SK-N-SH (cell line): Measurements from ENCODE around the gene CRTC1. TPM values are rescaled to one million over a fixed set of nuclear protein-coding genes. Genes with fewer than 3 reads are reported as not detected.

Experiments
- CTCF ChIA-PET: fragments of 300-600, 350-600 bp; formaldehyde crosslinking; extraction: SDS; loops from one replicate; lab custom pipeline; 2021; lab: Yijun Ruan, JAX
- POLR2A ChIA-PET: fragments of 350-600 bp; sonication (Branson Sonifier 250); formaldehyde crosslinking; extraction: SDS; loops from one replicate; lab custom pipeline; 2020; ENCODE audit warnings: antibody characterized with exemption, inconsistent platforms; lab: Yijun Ruan, JAX
- DNase-seq: peaks from one replicate; pipeline ENCODE4 v3.0.0; 2012
- H2AFZ ChIP-seq: fragments of 200-600 bp; sonication (generic); 2 replicates; pipeline ENCODE4 v1.8.1; 2016; ENCODE audit warnings: antibody characterized with exemption, mild to moderate bottlenecking, low read depth
- H3F3A ChIP-seq: fragments of 200-600 bp; sonication (generic); replicated peaks from 2 replicates; pipeline ENCODE3; 2016; ENCODE audit warnings: antibody characterized with exemption, mild to moderate bottlenecking; ENCODE audit not compliant: insufficient read depth
- H3K27ac ChIP-seq, 2 experiments: fragments of 200-500 bp in 1 of 2; fragments of 200-600 bp in 1 of 2; sonication (Bioruptor generic) in 1 of 2; sonication (generic), shearing (Covaris generic) in 1 of 2; 2 replicates each; pipeline versions ENCODE4 v1.5.1 to v1.6.1; 2014 to 2016; ENCODE audit warnings: low read depth in 2 of 2, inconsistent platforms in 1 of 2, low read length in 1 of 2, mild to moderate bottlenecking in 1 of 2, mixed read lengths in 1 of 2
- H3K27me3 ChIP-seq: fragments of 200-600 bp; sonication (generic), shearing (Covaris generic); 2 replicates; pipeline ENCODE4 v1.6.1; 2016; ENCODE audit warnings: mixed run types; ENCODE audit not compliant: insufficient read depth
- H3K36me3 ChIP-seq, 2 experiments: fragments of 200-500 bp in 1 of 2; fragments of 200-600 bp in 1 of 2; sonication (Bioruptor generic) in 1 of 2; sonication (generic) in 1 of 2; replicated peaks in 1 of 2; 2 replicates each; pipeline versions ENCODE3 to v1.5.1; 2014 to 2016; ENCODE audit warnings: low read length in 1 of 2, mild to moderate bottlenecking in 1 of 2; ENCODE audit not compliant: insufficient read depth in 2 of 2, control insufficient read depth in 1 of 2
- H3K4me1 ChIP-seq, 2 experiments: fragments of 200-500 bp in 1 of 2; fragments of 200-600 bp in 1 of 2; sonication (Bioruptor generic) in 1 of 2; sonication (generic), shearing (Covaris generic) in 1 of 2; 2 replicates each; pipeline versions ENCODE4 v1.5.1 to v1.6.1; 2014 to 2016; ENCODE audit warnings: low read depth in 1 of 2, low read length in 1 of 2, mixed run types in 1 of 2; ENCODE audit not compliant: insufficient read depth in 2 of 2, control insufficient read depth in 1 of 2
- H3K4me2 ChIP-seq: fragments of 200-600 bp; sonication (generic), shearing (Covaris generic); 2 replicates; pipeline ENCODE4 v1.6.1; 2017; ENCODE audit warnings: mixed run types
- H3K4me3 ChIP-seq, 2 experiments: fragments of 200-500 bp in 1 of 2; fragments of 200-600 bp in 1 of 2; sonication (Bioruptor generic) in 1 of 2; sonication (generic), shearing (Covaris generic) in 1 of 2; 2 replicates each; pipeline versions ENCODE4 v1.5.1 to v1.8.1; 2014 to 2016; ENCODE audit warnings: low read depth in 2 of 2, inconsistent platforms in 1 of 2, low read length in 1 of 2, mild to moderate bottlenecking in 1 of 2, mixed read lengths in 1 of 2, moderate library complexity in 1 of 2
- H3K79me2 ChIP-seq: fragments of 200-600 bp; sonication (generic); 2 replicates; pipeline ENCODE4 v1.8.1; 2017; ENCODE audit warnings: mild to moderate bottlenecking; ENCODE audit not compliant: insufficient read depth
- H3K9ac ChIP-seq: fragments of 200-600 bp; sonication (generic); 2 replicates; pipeline ENCODE4 v1.6.1; 2017; ENCODE audit warnings: mixed run types
- H3K9me2 ChIP-seq: fragments of 200-600 bp; sonication (generic); 2 replicates; pipeline ENCODE4 v1.6.1; 2017; ENCODE audit warnings: mixed run types
- H3K9me3 ChIP-seq: fragments of 200-600 bp; sonication (generic); 2 replicates; pipeline ENCODE4 v1.6.1; 2017; ENCODE audit warnings: mixed run types, mild to moderate bottlenecking, moderate library complexity
- H4K20me1 ChIP-seq: fragments of 200-600 bp; sonication (generic); 2 replicates; pipeline ENCODE4 v1.6.1; 2017; ENCODE audit warnings: mild to moderate bottlenecking, mixed run types; ENCODE audit not compliant: insufficient read depth
- CTCF ChIP-seq: fragments of 200-600 bp; sonication (generic); IDR thresholded peaks from 2 replicates; pipeline ENCODE4 v1.6.1; 2017; ENCODE audit warnings: antibody characterized with exemption, mild to moderate bottlenecking, moderate library complexity
- ELF1 ChIP-seq: IDR thresholded peaks from 2 replicates; pipeline ENCODE4 v1.4.0; 2012
- EZH2phosphoT487 ChIP-seq: fragments of 200-600 bp; sonication (generic); IDR thresholded peaks from 2 replicates; pipeline ENCODE4 v1.6.1; 2017; ENCODE audit warnings: low read depth, mixed run types, mild to moderate bottlenecking, antibody characterized with exemption, moderate library complexity, borderline replicate concordance
- FOSL2 ChIP-seq: IDR thresholded peaks from 2 replicates; pipeline ENCODE4 v1.4.0; 2012; ENCODE audit warnings: low read depth, mild to moderate bottlenecking, moderate library complexity, borderline replicate concordance
- FOXJ3 ChIP-seq: sonication (generic); formaldehyde crosslinking; IDR thresholded peaks from 2 replicates; pipeline ENCODE4 v1.5.1; 2020; ENCODE audit warnings: mild to moderate bottlenecking, missing genetic modification reagents
- FOXM1 ChIP-seq: IDR thresholded peaks from 2 replicates; pipeline ENCODE4 v1.4.0; 2012; ENCODE audit warnings: low read depth, mild to moderate bottlenecking
- GATA2 ChIP-seq: sonication (generic); formaldehyde crosslinking; IDR thresholded peaks from 2 replicates; pipeline ENCODE4 v1.5.0; 2020; ENCODE audit warnings: mild to moderate bottlenecking, missing genetic modification reagents
- JUND ChIP-seq: IDR thresholded peaks from 2 replicates; pipeline ENCODE4 v1.4.0; 2012
- MXI1 ChIP-seq: IDR thresholded peaks from 2 replicates; pipeline ENCODE4 v1.6.1; 2012; ENCODE audit warnings: mild to moderate bottlenecking, low read depth, low read length, improper control_type of control experiment
- NFIC ChIP-seq: IDR thresholded peaks from 2 replicates; pipeline ENCODE4 v1.4.0; 2012; ENCODE audit warnings: borderline replicate concordance
- NRF1 ChIP-seq: IDR thresholded peaks from 2 replicates; pipeline ENCODE4 v1.6.1; 2012; ENCODE audit warnings: low read depth, mild to moderate bottlenecking, low read length
- POLR2AphosphoS5 ChIP-seq: IDR thresholded peaks from 2 replicates; pipeline ENCODE4 v1.6.1; 2012; ENCODE audit warnings: low read depth, low read length
- RCOR1 ChIP-seq: fragments of 150-350 bp; IDR thresholded peaks from 2 replicates; pipeline ENCODE4 v1.6.1; 2017; ENCODE audit warnings: antibody characterized with exemption, low read length
- REST ChIP-seq: IDR thresholded peaks from 2 replicates; pipeline ENCODE4 v1.6.1; 2012; ENCODE audit warnings: mild to moderate bottlenecking, low read depth, low read length, moderate library complexity
- RFX5 ChIP-seq: IDR thresholded peaks from 2 replicates; pipeline ENCODE4 v1.6.1; 2012; ENCODE audit warnings: mild to moderate bottlenecking, improper control_type of control experiment, low read length
- SIN3A ChIP-seq: IDR thresholded peaks from 2 replicates; pipeline ENCODE4 v1.6.1; 2012; ENCODE audit warnings: low read depth, mild to moderate bottlenecking, low read length, moderate library complexity, borderline replicate concordance
- TCF12 ChIP-seq: IDR thresholded peaks from 2 replicates; pipeline ENCODE4 v1.4.0; 2012
- USF1 ChIP-seq: IDR thresholded peaks from 2 replicates; pipeline ENCODE4 v1.4.0; 2012; ENCODE audit warnings: low read depth, borderline replicate concordance
- USF2 ChIP-seq: fragments of 150-350 bp; IDR thresholded peaks from 2 replicates; pipeline ENCODE4 v1.6.1; 2017; ENCODE audit warnings: antibody characterized with exemption, low read length, low read depth, borderline replicate concordance
- WGBS: methylation state at CpG from one replicate; pipeline ENCODE4 v1.1.6; 2017; ENCODE audit warnings: low lambda C conversion rate; 5-methylcytosine and 5-hydroxymethylcytosine counted together
- polyA plus RNA-seq, 3 experiments: library from polyadenylated mRNA; depleted of rRNA; stranded (reverse); fragments of >200 nt; gene quantifications; 2 replicates each; pipeline ENCODE4 v1.2.3, GENCODE V29; 2012

CRTC1 gene
- polyA plus RNA-seq, 1 of the 3 experiments (the other 2 are of a cell fraction): 5.0 TPM

GRCh38 chr19:18730885-18731513 lies 47.5 kb downstream of the CRTC1 start:
- DNase-seq: no peak
- Histone ChIP-seq H3K9me2 (no peaks in the 10 kb centered on the region), H3K4me3 (no peak overlapping the region), H3K79me2 (no peaks in the 10 kb centered on the region), H3K4me2 (no peak overlapping the region), H3K9me3 (no peaks in the 10 kb centered on the region), H3F3A (no peaks in the 10 kb centered on the region), H3K4me1 (peaks cover 0 to 50% of the 10 kb centered on the region in 2 experiments; a peak in 2 of 4 replicates), H4K20me1 (no peaks in the 10 kb centered on the region; the same call in 1 of the 2 replicates), H3K27ac (no peak overlapping the region; a peak in 1 of 4 replicates), H2AFZ (no peak overlapping the region), H3K9ac (no peak overlapping the region), H3K36me3 (no peaks in the 10 kb centered on the region), H3K27me3 (no peaks in the 10 kb centered on the region)
- TF ChIP-seq GATA2 (CRISPR knock-in tag): no peak
- TF ChIP-seq USF1: no peak
- TF ChIP-seq NFIC: no peak
- no peak for TF ChIP-seq FOSL2
- TF ChIP-seq CTCF: no peak
- TF ChIP-seq SIN3A: no peak
- no peak for TF ChIP-seq NRF1
- TF ChIP-seq ELF1: no peak
- TF ChIP-seq REST: no peak
- 94% methylated on average over 11 of the region's 11 CpGs for WGBS
- ChIA-PET CTCF (interaction anchor here (1.0 to 2.7 kb wide), 4 partner anchors 11 to 117 kb away, joined by 3 to 7 read pairs (median 3); no protein-coding TSS in a partner anchor), POLR2A (no interaction called here)

GRCh38 chr19:18731562-18732008 lies 48.1 kb downstream of the CRTC1 start:
- H3K79me2 ChIP-seq: no peaks in the 10 kb centered on the region
- H3K9me3 ChIP-seq: no peaks in the 10 kb centered on the region
- POLR2A ChIA-PET: no interaction called here
- H3K4me2 ChIP-seq: no peak overlapping the region
- no peaks in the 10 kb centered on the region for H3F3A ChIP-seq
- no peak for DNase-seq
- WGBS: 78% methylated on average over 6 of the region's 15 CpGs
- H3K9ac ChIP-seq: no peak overlapping the region
- H2AFZ ChIP-seq: no peak overlapping the region
- H3K27ac ChIP-seq: no peak overlapping the region; a peak in 1 of 4 replicates
- no peak overlapping the region for H3K4me3 ChIP-seq
- no peaks in the 10 kb centered on the region for H3K27me3 ChIP-seq
- no peaks in the 10 kb centered on the region for H3K36me3 ChIP-seq
- H3K9me2 ChIP-seq: no peaks in the 10 kb centered on the region
- CTCF ChIA-PET: interaction anchor here (1.0 to 2.7 kb wide), 4 partner anchors 10 to 117 kb away, joined by 3 to 7 read pairs (median 3); no protein-coding TSS in a partner anchor
- H3K4me1 ChIP-seq: peaks cover 0 to 55% of the 10 kb centered on the region in 2 experiments; a peak in 2 of 4 replicates
- no peaks in the 10 kb centered on the region; the same call in 1 of the 2 replicates for H4K20me1 ChIP-seq
- TF ChIP-seq NFIC (no peak), FOXM1 (no peak), POLR2AphosphoS5 (no peak), TCF12 (no peak), FOXJ3 (CRISPR knock-in tag) (no peak), FOSL2 (no peak), JUND (no peak), EZH2phosphoT487 (no peak), USF2 (no peak), MXI1 (no peak), RFX5 (no peak), SIN3A (no peak), RCOR1 (no peak)
